ENCODE results near the gene ZNF573.
"Not testable (repeated sequence)": the region's sequence is repeated elsewhere in the genome, so short reads cannot be mapped to it uniquely, and the experiment has no call there.

ZNF573 gene

DNA sequence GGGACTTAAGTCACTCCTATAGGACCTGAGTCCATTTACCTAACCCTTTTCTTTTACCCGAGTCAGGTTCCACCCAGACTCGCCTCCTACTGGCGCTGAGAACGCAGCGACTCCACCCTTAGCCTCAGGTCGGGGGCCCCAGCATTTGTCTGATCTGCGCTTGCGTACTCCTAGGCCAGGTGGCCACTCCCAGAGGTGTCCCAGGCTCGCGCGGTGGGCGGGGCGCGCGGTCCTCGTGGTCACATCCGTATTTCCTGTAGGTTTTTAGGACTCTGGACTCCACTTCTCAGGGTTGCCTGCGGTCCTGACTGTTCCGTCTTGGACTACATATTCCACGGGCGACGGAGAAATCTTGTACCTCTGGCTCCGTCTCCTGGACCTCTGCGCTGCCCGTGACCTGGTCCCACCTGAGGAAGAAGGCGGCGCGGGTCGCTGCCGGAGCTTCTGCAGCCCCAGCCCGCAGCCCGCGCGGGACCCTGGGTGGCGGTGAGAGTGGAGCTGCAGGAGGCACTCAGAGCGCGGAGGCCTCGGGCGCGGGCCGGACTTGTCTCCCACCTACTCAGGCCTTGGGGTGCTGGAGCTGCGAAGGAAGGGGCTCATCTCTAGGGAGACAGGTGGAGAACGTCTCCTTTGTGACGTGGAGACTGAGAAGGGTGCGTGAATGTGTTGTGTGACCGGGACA lies 11.0 kb upstream of the ZNF573 start:
- TF ChIP-seq, protein P1, sequence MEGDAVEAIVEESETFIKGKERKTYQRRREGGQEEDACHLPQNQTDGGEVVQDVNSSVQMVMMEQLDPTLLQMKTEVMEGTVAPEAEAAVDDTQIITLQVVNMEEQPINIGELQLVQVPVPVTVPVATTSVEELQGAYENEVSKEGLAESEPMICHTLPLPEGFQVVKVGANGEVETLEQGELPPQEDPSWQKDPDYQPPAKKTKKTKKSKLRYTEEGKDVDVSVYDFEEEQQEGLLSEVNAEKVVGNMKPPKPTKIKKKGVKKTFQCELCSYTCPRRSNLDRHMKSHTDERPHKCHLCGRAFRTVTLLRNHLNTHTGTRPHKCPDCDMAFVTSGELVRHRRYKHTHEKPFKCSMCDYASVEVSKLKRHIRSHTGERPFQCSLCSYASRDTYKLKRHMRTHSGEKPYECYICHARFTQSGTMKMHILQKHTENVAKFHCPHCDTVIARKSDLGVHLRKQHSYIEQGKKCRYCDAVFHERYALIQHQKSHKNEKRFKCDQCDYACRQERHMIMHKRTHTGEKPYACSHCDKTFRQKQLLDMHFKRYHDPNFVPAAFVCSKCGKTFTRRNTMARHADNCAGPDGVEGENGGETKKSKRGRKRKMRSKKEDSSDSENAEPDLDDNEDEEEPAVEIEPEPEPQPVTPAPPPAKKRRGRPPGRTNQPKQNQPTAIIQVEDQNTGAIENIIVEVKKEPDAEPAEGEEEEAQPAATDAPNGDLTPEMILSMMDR (conservative IDR thresholded peaks at IDR 0.05; ENCODE audit: control insufficient read depth, insufficient read depth, low read depth, low read length): no peak
- no peak for DNase-seq (ENCODE audit: low read depth)

DNA sequence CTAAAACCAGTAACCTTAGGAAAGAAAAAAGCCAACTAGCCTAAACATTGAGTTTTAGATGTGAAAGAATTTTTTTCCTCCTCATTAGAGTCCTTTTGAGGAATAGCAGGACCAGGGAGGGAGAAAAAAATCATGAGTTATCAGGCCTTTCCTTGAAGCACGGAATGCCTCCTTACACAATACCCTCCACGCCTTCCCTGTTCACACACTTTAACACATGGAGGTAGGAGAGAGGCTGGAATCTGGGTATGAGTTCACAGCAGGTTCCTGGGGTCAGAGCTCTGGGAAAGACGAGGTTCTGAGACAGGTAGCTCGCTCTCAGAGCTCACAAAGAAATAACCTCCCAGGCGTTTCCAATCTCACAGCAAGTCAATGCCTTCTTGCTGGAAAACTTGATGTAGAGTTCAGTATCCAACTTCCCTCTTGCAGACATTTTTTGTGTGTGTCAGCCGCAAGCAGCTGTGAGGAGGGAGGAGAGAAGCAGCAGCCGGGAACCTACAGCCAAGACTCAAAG lies 716 bp downstream of the ZNF573 start:
- TF ChIP-seq, protein P1 (conservative IDR thresholded peaks at IDR 0.05; ENCODE audit: control insufficient read depth, insufficient read depth, low read depth, low read length): no peak
- H3K4me3 ChIP-seq (ENCODE audit: control insufficient read depth, low read depth, low read length): peak overlapping the region; percentile 80
- DNase-seq (ENCODE audit: low read depth): peak; percentile 17

More for the DNA sequence above, 11.0 kb upstream of the ZNF573 start:
- H3K4me3 ChIP-seq (ENCODE audit: control insufficient read depth, low read depth, low read length): no peak overlapping the region

DNA sequence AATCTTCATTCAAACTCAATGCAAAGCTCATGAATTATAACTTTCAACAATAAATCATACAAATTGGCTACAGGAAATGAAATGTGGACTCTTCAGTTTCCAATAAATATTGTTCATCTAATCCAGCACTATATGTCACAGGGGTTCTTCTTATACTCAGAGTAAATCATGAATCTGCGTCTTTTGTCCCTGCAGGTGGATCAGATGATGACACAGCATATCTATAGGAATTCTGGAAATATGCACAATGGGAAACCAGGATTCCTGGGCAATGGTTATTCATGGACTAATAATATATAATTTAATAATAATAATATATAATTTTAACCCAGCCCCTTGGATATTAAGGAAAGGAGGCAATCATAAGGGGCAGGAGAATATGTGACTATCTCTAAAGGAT lies 8.4 kb downstream of the ZNF573 start:
- DNase-seq (ENCODE audit: low read depth): no peak
- TF ChIP-seq, protein P1 (conservative IDR thresholded peaks at IDR 0.05; ENCODE audit: control insufficient read depth, insufficient read depth, low read depth, low read length): no peak
- no peak overlapping the region for H3K4me3 ChIP-seq (ENCODE audit: control insufficient read depth, low read depth, low read length)

DNA sequence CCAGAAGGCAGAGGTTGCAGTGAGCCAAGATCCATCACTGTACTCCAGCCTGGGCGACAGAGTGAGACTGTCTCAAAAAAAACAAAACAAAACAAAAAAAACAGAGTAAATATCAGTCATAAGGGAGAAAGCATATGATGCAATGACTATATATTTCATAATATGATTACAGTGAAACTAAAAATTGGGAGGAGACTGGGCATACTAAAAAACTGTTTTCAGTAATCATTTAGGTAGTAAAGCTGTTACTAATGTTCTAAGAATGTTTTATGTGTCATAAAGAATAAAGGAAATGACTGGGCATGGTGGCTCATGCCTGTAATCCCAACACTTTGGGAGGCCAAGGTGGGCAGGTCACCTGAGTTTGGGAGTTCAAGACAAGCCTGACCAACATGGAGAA lies 15.9 kb downstream of the ZNF573 start:
- H3K4me3 ChIP-seq (ENCODE audit: control insufficient read depth, low read depth, low read length): no peak overlapping the region
- peak; percentile 43 for DNase-seq (ENCODE audit: low read depth)
- TF ChIP-seq, protein P1 (conservative IDR thresholded peaks at IDR 0.05; ENCODE audit: control insufficient read depth, insufficient read depth, low read depth, low read length): no peak

DNA sequence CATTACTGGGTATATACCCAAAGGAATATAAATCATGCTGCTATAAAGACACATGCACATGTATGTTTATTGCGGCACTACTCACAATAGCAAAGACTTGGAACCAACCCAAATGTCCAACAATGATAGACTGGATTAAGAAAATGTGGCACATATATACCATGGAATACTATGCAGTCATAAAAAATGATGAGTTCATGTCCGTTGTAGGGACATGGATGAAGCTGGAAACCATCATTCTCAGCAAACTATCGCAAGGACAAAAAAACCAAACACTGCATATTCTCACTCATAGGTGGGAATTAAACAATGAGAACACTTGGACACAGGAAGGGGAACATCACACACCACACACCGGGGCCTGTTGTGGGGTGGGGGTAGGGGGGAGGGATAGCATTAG lies 21.7 kb downstream of the ZNF573 start:
- not testable (repeated sequence) for H3K4me3 ChIP-seq (ENCODE audit: control insufficient read depth, low read depth, low read length); DNase-seq (ENCODE audit: low read depth)

DNA sequence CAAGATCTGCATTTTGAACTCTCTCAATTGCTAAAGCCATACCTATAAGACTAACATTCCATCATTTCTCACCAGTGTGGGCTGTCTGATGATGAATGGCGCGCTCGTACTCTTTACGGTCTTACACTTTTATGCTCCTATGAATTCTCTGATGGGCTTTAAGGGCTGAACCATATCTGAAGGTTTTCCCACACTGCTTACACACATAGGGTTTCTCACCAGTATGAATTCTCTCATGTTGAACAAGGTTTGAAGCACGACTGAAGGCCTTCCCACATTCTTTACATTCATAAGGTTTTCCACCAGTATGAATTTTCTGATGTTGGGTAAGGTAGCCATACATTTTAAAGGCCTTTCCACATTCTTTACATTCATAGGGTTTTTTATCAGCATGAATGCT lies 41.0 kb downstream of the ZNF573 start:
- no peak overlapping the region for H3K4me3 ChIP-seq (ENCODE audit: control insufficient read depth, low read depth, low read length)
- TF ChIP-seq, protein P1 (conservative IDR thresholded peaks at IDR 0.05; ENCODE audit: control insufficient read depth, insufficient read depth, low read depth, low read length): no peak
- DNase-seq (ENCODE audit: low read depth): peak; percentile 7

DNA sequence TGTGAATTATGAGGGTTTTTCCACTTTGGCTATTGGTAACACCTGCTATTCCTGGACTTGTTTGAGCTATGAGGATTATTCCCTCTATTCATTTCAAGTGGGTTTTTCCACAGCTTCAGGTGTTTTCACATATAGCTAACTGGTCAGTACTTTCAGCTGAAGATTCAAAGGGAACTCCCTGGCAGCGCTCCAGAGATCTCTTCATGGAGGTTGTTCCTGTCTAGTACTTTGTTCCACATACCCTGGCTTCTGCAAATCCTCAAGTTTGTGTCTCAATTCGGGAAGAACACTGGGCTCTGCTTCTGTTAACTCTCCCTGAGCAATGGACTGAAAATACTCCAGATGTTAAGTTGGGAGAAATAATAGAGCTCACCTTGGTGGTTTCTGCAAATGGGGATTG lies 54.2 kb downstream of the ZNF573 start:
- DNase-seq (ENCODE audit: low read depth): no peak
- TF ChIP-seq, protein P1 (conservative IDR thresholded peaks at IDR 0.05; ENCODE audit: control insufficient read depth, insufficient read depth, low read depth, low read length): no peak

More for the DNA sequence above, 54.2 kb downstream of the ZNF573 start:
- no peak overlapping the region for H3K4me3 ChIP-seq (ENCODE audit: control insufficient read depth, low read depth, low read length)

All from fibroblast of mammary gland (primary cell).